Frontal cortex (tissue), 4 donors: ENCODE results near the gene AKR1C4. TPM values are rescaled to one million over a fixed set of nuclear protein-coding genes. Genes with fewer than 3 reads are reported as not detected.

Experiments
- DNase-seq, 2 donors: peaks; one replicate each; pipeline ENCODE4 v3.0.0; 2012; ENCODE audit warnings: low spot score in 2 of 2
- FAIRE-seq: peaks from 2 replicates; lab custom pipeline; 2012; peaks lifted over from hg19 to GRCh38; lab: Jason Lieb, UNC
- total RNA-seq: library from RNA; depleted of rRNA; stranded (reverse); fragments of >200 nt; gene quantifications from one replicate; pipeline ENCODE4 v1.2.3, GENCODE V29; 2014
- donor health status: control.
- donor health status: control.
- donor health status: control.

AKR1C4 gene
- total RNA-seq, 1 donor from 2014 or later = not detected

GRCh38 chr10:5259952-5260578 is 63.4 kb downstream of the AKR1C4 start:
- FAIRE-seq = no peak
- no peak for DNase-seq

GRCh38 chr10:5260828-5261227 is 64.2 kb downstream of the AKR1C4 start:
- FAIRE-seq = no peak
- DNase-seq = no peak

GRCh38 chr10:5265139-5265538 is 68.5 kb downstream of the AKR1C4 start:
- no peak for FAIRE-seq
- DNase-seq = no peak

GRCh38 chr10:5266351-5266750 is 69.7 kb downstream of the AKR1C4 start:
- no peak for DNase-seq
- FAIRE-seq = no peak

- FAIRE-seq (no peak), DNase-seq (no peak)
Observed at GRCh38 chr10:5266804-5267203, 70.2 kb downstream of the AKR1C4 start.

- FAIRE-seq = no peak
Observed at GRCh38 chr10:5268234-5268633, 71.6 kb downstream of the AKR1C4 start.

More at GRCh38 chr10:5268234-5268633, 71.6 kb downstream of the AKR1C4 start:
- DNase-seq = no peak

Other genes with a start within 250 kb of the AKR1C4 start
- gene AKR1C1, start 233.4 kb upstream of the AKR1C4 start, total RNA-seq = 30.2 TPM
- 39.5 TPM for gene AKR1C2, start 193.0 kb upstream of the AKR1C4 start, total RNA-seq
- 2.4 TPM for gene AKR1C3, start 102.4 kb upstream of the AKR1C4 start, total RNA-seq
- not detected for gene AKR1C8, start 11.7 kb upstream of the AKR1C4 start, total RNA-seq
- not detected for gene UCN3, start 168.1 kb downstream of the AKR1C4 start, total RNA-seq
- not detected for gene TUBAL3, start 208.0 kb downstream of the AKR1C4 start, total RNA-seq
- 29.3 TPM for gene NET1, start 215.7 kb downstream of the AKR1C4 start, total RNA-seq